SHP77 (cell line): ENCODE data around the gene HCN4.
A peak's percentile ranks its signal among the peaks of the same experiment; 100 is the strongest.
"Not testable (repeated sequence)": the region's sequence is repeated elsewhere in the genome, so short reads cannot be mapped to it uniquely, and the experiment has no call there.

Source experiments
- DNase-seq, 2 experiments: peaks; one replicate each; lab custom pipeline; 2025; lab: John Stamatoyannopoulos, UW

HCN4 gene

GRCh38 chr15:73324496-73325170, 44.1 kb downstream of the HCN4 start:
- DNase-seq, result no peak

GRCh38 chr15:73323956-73324355, 44.8 kb downstream of the HCN4 start:
- DNase-seq, result no peak

GRCh38 chr15:73323374-73323955, 45.3 kb downstream of the HCN4 start:
- DNase-seq, result no peak

GRCh38 chr15:73322665-73323373, 45.9 kb downstream of the HCN4 start:
- DNase-seq, result no peak

GRCh38 chr15:73321496-73322450, 47.0 kb downstream of the HCN4 start:
- no peak for DNase-seq

- no peak for DNase-seq
Observed at GRCh38 chr15:73320619-73321180, 48.1 kb downstream of the HCN4 start.

GRCh38 chr15:73319460-73320245, 49.1 kb downstream of the HCN4 start:
- DNase-seq, result no peak

GRCh38 chr15:73318463-73319351, 50.1 kb downstream of the HCN4 start:
- DNase-seq, result no peak

GRCh38 chr15:73317651-73318462, 50.9 kb downstream of the HCN4 start:
- DNase-seq, result peak in 1 of 2 experiments; percentile 25

GRCh38 chr15:73313861-73314260, 54.9 kb downstream of the HCN4 start:
- no peak for DNase-seq

- DNase-seq, result no peak
Observed at GRCh38 chr15:73308305-73308704, 60.5 kb downstream of the HCN4 start.

- peak; percentile 61 to 67 for DNase-seq
Observed at GRCh38 chr15:73305331-73306211, 63.2 kb downstream of the HCN4 start.

- DNase-seq, result no peak
Observed at GRCh38 chr15:73303636-73304035, 65.1 kb downstream of the HCN4 start.

GRCh38 chr15:73300286-73300685, 68.5 kb downstream of the HCN4 start:
- not testable (repeated sequence) for DNase-seq

GRCh38 chr15:73298522-73299245, 70.1 kb downstream of the HCN4 start:
- no peak for DNase-seq

GRCh38 chr15:73296609-73297353, 72.0 kb downstream of the HCN4 start:
- no peak for DNase-seq
